HG03571 (cell line): ENCODE measurements around the gene UBE4A.

Experiments used
- ATAC-seq: cut with Tn5 transposase; IDR thresholded peaks from one replicate; pipeline ENCODE4 v1.9.1; 2021; ENCODE audit not compliant: unreplicated experiment

The UBE4A gene

GRCh38 chr11:118437208-118438125 lies 78.1 kb downstream of the UBE4A start:
- ATAC-seq, result no peak

- no peak for ATAC-seq
These were observed 79.0 kb downstream of the UBE4A start for GRCh38 chr11:118438314-118438931.

GRCh38 chr11:118439646-118440045 lies 80.2 kb downstream of the UBE4A start:
- ATAC-seq, result no peak

- ATAC-seq, result no peak
These were observed 82.4 kb downstream of the UBE4A start for GRCh38 chr11:118441770-118442275.

GRCh38 chr11:118442301-118442700 lies 82.9 kb downstream of the UBE4A start:
- ATAC-seq, result no peak

GRCh38 chr11:118442908-118443589 lies 83.6 kb downstream of the UBE4A start:
- ATAC-seq, result no peak

- ATAC-seq, result no peak
These were observed 84.3 kb downstream of the UBE4A start for GRCh38 chr11:118443590-118444218.

- ATAC-seq, result no peak
These were observed 88.0 kb downstream of the UBE4A start for GRCh38 chr11:118447423-118447822.

- peak; percentile 86 for ATAC-seq
These were observed 88.9 kb downstream of the UBE4A start for GRCh38 chr11:118448294-118448693.
